Measurements from ENCODE around the gene TYSND1.

GRCh38 chr10:70117646-70118045, 28.9 kb downstream of the TYSND1 start:
- TF ChIP-seq CTCF (IDR thresholded peaks at IDR 0.05; ENCODE audit: insufficient read depth, low read length): no peak
- TF ChIP-seq POLR2AphosphoS5 (IDR thresholded peaks at IDR 0.05; ENCODE audit: low read depth): no peak
